AML-193 (cell line): Measurements from ENCODE around the gene CEACAM5.
"Not testable (repeated sequence)": the region's sequence is repeated elsewhere in the genome, so short reads cannot be mapped to it uniquely, and the experiment has no call there.

Experiments
- DNase-seq, 2 experiments: peaks; one replicate each; lab custom pipeline; 2025; lab: John Stamatoyannopoulos, UW

Gene CEACAM5

GRCh38 chr19:41740415-41741243 lies 32.2 kb downstream of the CEACAM5 start:
- no peak for DNase-seq

- DNase-seq: no peak
These were observed 32.8 kb downstream of the CEACAM5 start for GRCh38 chr19:41741244-41741554.

- peak; percentile 75 to 85 for DNase-seq
These were observed 36.4 kb downstream of the CEACAM5 start for GRCh38 chr19:41744850-41745249.

- DNase-seq: peak; percentile 68 to 71
These were observed 37.3 kb downstream of the CEACAM5 start for GRCh38 chr19:41745756-41746155.

GRCh38 chr19:41746593-41747227 lies 38.3 kb downstream of the CEACAM5 start:
- DNase-seq: peak; percentile 80 to 88

GRCh38 chr19:41748012-41748411 lies 39.6 kb downstream of the CEACAM5 start:
- no peak for DNase-seq

GRCh38 chr19:41750248-41751134 lies 42.1 kb downstream of the CEACAM5 start:
- not testable (repeated sequence) for DNase-seq

GRCh38 chr19:41753159-41753558 lies 44.7 kb downstream of the CEACAM5 start:
- peak; percentile 59 to 65 for DNase-seq

- DNase-seq: peak; percentile 36 to 48
These were observed 45.6 kb downstream of the CEACAM5 start for GRCh38 chr19:41753936-41754529.

GRCh38 chr19:41755328-41755913 lies 47.0 kb downstream of the CEACAM5 start, which contains the start of gene CEACAM6:
CEACAM6 (plus strand) TSS chr19:41755530; CDS start chr19:41755639, 109 bp downstream.
- DNase-seq: peak; percentile 42 to 63

GRCh38 chr19:41758846-41759245 lies 50.4 kb downstream of the CEACAM5 start:
- DNase-seq: no peak

- no peak for DNase-seq
These were observed 58.7 kb downstream of the CEACAM5 start for GRCh38 chr19:41767115-41767514.

- not testable (repeated sequence) for DNase-seq
These were observed 59.7 kb downstream of the CEACAM5 start for GRCh38 chr19:41768105-41768504.

GRCh38 chr19:41769608-41770007 lies 61.2 kb downstream of the CEACAM5 start:
- no peak for DNase-seq

- DNase-seq: no peak
These were observed 63.0 kb downstream of the CEACAM5 start for GRCh38 chr19:41771410-41771809.

GRCh38 chr19:41774515-41774980 lies 66.1 kb downstream of the CEACAM5 start:
- no peak for DNase-seq

- DNase-seq: no peak
These were observed 68.3 kb downstream of the CEACAM5 start for GRCh38 chr19:41776700-41777099.
